Testis (tissue), 2 donors: Measurements from ENCODE around the gene FNDC5.

Experiments
- POLR2A ChIP-seq: fragments of 450-650 bp; IDR thresholded peaks from one replicate; pipeline ENCODE4 v1.6.1; 2017; ENCODE audit warnings: antibody characterized with exemption, mild to moderate bottlenecking, moderate library complexity
- TF ChIP-seq, protein P1 (sequence below), 3 experiments: fragments of 450-650 bp in 2 of 3; fragments of 200-600 bp in 1 of 3; sonication (generic) in 1 of 3; IDR thresholded peaks; one replicate each; pipeline ENCODE4 v1.5.1; 2016 to 2019; ENCODE audit warnings: antibody characterized with exemption in 3 of 3, mild to moderate bottlenecking in 2 of 3, moderate library complexity in 1 of 3

DNA sequence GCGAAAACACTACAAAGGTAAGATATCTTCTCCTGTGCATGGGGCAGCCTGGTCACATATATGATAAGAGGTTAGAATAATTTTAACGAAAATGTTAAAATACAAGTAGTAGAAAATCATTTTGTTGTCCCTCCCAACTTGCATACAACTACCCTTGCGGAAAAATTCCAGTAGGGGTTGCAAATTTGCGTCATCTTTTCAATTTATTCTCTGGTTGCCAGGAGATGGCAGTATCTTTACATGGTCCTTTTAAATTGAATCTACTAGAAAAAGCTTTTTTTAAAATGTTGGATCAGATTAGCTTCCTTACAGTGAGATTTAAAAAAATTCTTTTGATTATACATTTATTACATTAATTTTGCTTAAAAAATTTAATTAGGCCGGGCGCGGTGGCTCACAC lies 42.4 kb downstream of the FNDC5 start:
- TF ChIP-seq POLR2A = no peak
- TF ChIP-seq, protein P1, sequence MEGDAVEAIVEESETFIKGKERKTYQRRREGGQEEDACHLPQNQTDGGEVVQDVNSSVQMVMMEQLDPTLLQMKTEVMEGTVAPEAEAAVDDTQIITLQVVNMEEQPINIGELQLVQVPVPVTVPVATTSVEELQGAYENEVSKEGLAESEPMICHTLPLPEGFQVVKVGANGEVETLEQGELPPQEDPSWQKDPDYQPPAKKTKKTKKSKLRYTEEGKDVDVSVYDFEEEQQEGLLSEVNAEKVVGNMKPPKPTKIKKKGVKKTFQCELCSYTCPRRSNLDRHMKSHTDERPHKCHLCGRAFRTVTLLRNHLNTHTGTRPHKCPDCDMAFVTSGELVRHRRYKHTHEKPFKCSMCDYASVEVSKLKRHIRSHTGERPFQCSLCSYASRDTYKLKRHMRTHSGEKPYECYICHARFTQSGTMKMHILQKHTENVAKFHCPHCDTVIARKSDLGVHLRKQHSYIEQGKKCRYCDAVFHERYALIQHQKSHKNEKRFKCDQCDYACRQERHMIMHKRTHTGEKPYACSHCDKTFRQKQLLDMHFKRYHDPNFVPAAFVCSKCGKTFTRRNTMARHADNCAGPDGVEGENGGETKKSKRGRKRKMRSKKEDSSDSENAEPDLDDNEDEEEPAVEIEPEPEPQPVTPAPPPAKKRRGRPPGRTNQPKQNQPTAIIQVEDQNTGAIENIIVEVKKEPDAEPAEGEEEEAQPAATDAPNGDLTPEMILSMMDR (IDR thresholded peaks at IDR 0.05) = peak in 1 of 3 experiments; percentile 18
